Ishikawa (cell line): ENCODE data around the gene ZBTB20.

Experiments used
- CEBPB ChIP-seq: IDR thresholded peaks from 2 replicates; pipeline ENCODE4 v1.6.1; 2012
- CREB1 ChIP-seq: IDR thresholded peaks from 2 replicates; pipeline ENCODE4 v1.6.1; 2012; ENCODE audit warnings: low read depth
- EGR1 ChIP-seq: IDR thresholded peaks from 2 replicates; pipeline ENCODE4 v1.6.1; 2012
- EP300 ChIP-seq: IDR thresholded peaks from 2 replicates; pipeline ENCODE4 v1.6.1; 2012; ENCODE audit warnings: borderline replicate concordance
- FOXM1 ChIP-seq: IDR thresholded peaks from 2 replicates; pipeline ENCODE4 v1.6.1; 2012; ENCODE audit warnings: low read depth, borderline replicate concordance
- RAD21 ChIP-seq: IDR thresholded peaks from 2 replicates; pipeline ENCODE4 v1.6.1; 2012; ENCODE audit warnings: low read depth
- TAF1 ChIP-seq: IDR thresholded peaks from 2 replicates; pipeline ENCODE4 v1.6.1; 2012; ENCODE audit warnings: low read depth, mild to moderate bottlenecking
- TEAD4 ChIP-seq: IDR thresholded peaks from 2 replicates; pipeline ENCODE4 v1.6.1; 2012
- YY1 ChIP-seq: IDR thresholded peaks from 2 replicates; pipeline ENCODE4 v1.6.1; 2012; ENCODE audit warnings: low read depth
- TF ChIP-seq, protein P1 (sequence below): IDR thresholded peaks from 2 replicates; pipeline ENCODE4 v1.6.1; 2012; ENCODE audit warnings: low read depth, mild to moderate bottlenecking
- TF ChIP-seq, protein P2 (sequence below): IDR thresholded peaks from 2 replicates; pipeline ENCODE4 v1.6.1; 2012

DNA sequence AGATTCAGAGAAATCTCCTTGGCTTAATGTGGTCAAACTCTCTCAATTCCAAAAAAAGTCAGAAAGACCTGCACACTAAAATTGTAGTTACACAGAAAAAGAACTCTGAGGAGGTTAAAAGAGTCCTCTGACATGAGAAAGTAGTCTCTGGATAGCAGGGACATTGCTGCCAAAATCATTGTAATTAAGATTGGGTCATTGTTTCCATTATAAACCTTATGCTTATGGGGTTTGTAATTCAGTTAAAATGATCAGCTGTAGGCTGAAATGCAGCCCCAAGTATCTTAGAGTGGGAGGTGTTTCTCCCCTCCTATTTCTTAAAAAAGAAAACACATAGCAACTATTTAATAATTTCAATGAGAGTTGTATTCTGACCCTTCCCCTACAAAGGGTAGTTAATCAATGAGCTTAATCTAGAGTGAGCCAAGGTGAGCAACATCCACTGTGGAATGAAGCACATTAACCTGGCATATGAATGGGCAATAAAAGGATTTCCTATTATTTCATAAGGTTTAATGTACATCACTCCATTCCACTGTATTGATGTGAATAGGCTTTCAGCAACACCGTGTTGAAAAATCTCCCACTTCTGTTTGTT is 446.4 kb downstream of the ZBTB20 start:
- TF ChIP-seq FOXM1 (no peak), EP300 (no peak), TAF1 (no peak), TEAD4 (no peak), RAD21 (no peak), YY1 (no peak), EGR1 (no peak), CREB1 (no peak), CEBPB (no peak)
- TF ChIP-seq, protein P1, sequence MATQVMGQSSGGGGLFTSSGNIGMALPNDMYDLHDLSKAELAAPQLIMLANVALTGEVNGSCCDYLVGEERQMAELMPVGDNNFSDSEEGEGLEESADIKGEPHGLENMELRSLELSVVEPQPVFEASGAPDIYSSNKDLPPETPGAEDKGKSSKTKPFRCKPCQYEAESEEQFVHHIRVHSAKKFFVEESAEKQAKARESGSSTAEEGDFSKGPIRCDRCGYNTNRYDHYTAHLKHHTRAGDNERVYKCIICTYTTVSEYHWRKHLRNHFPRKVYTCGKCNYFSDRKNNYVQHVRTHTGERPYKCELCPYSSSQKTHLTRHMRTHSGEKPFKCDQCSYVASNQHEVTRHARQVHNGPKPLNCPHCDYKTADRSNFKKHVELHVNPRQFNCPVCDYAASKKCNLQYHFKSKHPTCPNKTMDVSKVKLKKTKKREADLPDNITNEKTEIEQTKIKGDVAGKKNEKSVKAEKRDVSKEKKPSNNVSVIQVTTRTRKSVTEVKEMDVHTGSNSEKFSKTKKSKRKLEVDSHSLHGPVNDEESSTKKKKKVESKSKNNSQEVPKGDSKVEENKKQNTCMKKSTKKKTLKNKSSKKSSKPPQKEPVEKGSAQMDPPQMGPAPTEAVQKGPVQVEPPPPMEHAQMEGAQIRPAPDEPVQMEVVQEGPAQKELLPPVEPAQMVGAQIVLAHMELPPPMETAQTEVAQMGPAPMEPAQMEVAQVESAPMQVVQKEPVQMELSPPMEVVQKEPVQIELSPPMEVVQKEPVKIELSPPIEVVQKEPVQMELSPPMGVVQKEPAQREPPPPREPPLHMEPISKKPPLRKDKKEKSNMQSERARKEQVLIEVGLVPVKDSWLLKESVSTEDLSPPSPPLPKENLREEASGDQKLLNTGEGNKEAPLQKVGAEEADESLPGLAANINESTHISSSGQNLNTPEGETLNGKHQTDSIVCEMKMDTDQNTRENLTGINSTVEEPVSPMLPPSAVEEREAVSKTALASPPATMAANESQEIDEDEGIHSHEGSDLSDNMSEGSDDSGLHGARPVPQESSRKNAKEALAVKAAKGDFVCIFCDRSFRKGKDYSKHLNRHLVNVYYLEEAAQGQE = no peak
- TF ChIP-seq, protein P2, sequence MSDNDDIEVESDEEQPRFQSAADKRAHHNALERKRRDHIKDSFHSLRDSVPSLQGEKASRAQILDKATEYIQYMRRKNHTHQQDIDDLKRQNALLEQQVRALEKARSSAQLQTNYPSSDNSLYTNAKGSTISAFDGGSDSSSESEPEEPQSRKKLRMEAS = no peak
